ENCODE data around the gene FOXP1. TPM values are rescaled to one million over a fixed set of nuclear protein-coding genes. Genes with fewer than 3 reads are reported as not detected.

The FOXP1 gene
- total and polyA plus RNA-seq, 7 experiments from 2014 or later, result 104 to 537 (median 444) TPM

DNA sequence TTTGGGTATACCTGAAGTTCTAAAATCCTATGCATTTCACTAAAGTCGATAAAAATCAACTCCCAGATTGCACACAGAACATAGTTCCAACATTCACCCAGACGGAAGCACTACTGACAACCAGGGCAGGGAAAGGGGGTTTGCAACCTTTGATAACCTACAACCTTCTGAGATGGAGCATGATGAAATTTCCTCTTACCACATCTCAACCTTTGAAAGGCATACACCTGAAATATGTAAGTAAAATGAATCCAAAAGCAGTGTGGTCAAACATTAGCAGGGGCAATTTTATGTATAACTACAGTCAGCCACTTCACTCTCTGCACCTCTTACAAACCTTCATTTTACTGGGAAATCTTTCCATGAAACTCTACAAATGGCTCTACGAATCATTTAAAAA, 184.1 kb downstream of the FOXP1 start:
- peak overlapping the region; percentile 86 for H3K27ac ChIP-seq (ENCODE audit: low read depth, low read length)
- no peaks in the 10 kb centered on the region for H3K36me3 ChIP-seq (ENCODE audit: control insufficient read depth in 2 of 3, insufficient read depth in 3 of 3, low read length in 3 of 3)
- H3K27me3 Mint-ChIP-seq, result peaks cover 0 to 40% (median 0%) of the 10 kb centered on the region in 5 donors
- DNase-seq, result no peak
- no peaks in the 10 kb centered on the region for H3K27me3 ChIP-seq (ENCODE audit: control insufficient read depth in 2 of 2, insufficient read depth in 2 of 2, low read length in 2 of 2)
- ChIA-PET CTCF (interaction anchor here (1.7 kb wide), 1 partner anchor 16 kb away, joined by 4 read pairs; no protein-coding TSS in a partner anchor), POLR2A (interaction anchor here (0.7 to 1.4 kb wide), 2 partner anchors 11 to 27 kb away, joined by 5 to 6 read pairs; no protein-coding TSS in a partner anchor)
- H3K4me1 Mint-ChIP-seq, result peaks cover 18 to 97% (median 87%) of the 10 kb centered on the region in 7 donors
- H3K27ac Mint-ChIP-seq, result peak overlapping the region in 8 of 9 donors; percentile 81 to 98 (median 92)
- no peaks in the 10 kb centered on the region for H3K9me3 ChIP-seq (ENCODE audit: control insufficient read depth in 2 of 3, low read length in 3 of 3)
- no peaks in the 10 kb centered on the region for H3K9me3 Mint-ChIP-seq
- no peak for ATAC-seq
- H3K36me3 Mint-ChIP-seq, result peaks cover 0 to 21% (median 14%) of the 10 kb centered on the region in 5 donors
- peak overlapping the region in 9 of 10 donors; percentile 53 to 80 (median 63) for H3K4me3 Mint-ChIP-seq
- H3K4me1 ChIP-seq (ENCODE audit: control insufficient read depth in 2 of 2, insufficient read depth in 2 of 2, low read length in 2 of 2), result peaks cover 29 to 81% of the 10 kb centered on the region in 2 donors
- H3K4me3 ChIP-seq (ENCODE audit: low read length), result no peak overlapping the region
- intact Hi-C loops (cut with micrococcal nuclease), result loop anchor here (2.0 to 10.0 kb wide), 7 partner anchors 13 to 335 kb away; partner anchors contain the start of gene FOXP1 (in 1 of the 2)

DNA sequence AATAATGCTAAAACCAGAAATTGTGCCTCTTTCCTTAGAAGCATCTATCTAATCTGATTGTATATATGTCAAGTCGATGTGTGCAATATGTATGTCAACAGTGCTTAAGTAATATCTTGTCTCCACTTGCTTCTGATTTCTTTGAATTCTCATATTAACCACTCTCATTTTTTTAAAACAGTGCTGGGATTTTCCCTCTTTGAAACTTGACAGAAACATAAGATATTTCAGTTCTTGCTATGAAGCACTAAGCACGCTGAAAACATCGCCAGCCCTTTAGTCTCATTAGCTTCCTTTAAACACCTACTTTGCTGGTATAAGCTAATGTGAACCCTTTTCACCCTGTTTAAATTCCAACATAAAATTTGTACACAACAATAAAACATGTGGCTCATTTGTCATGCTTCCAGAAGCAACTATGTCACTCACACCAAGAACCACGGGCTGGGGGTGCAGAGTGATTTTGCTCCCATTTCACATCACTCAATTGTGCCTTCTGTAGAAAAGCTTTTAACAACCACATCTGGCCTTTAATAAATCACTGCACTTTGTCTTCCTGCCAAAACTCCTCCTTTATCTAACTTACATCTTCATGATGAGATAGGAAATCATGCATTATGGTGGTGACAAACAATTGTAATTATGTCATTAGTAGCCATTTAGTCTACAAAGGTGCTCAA, 185.2 kb downstream of the FOXP1 start:
- CTCF ChIA-PET, result interaction anchor here (0.9 to 1.9 kb wide), 7 partner anchors 10 to 358 kb away, joined by 3 to 8 read pairs (median 4); no protein-coding TSS in a partner anchor
- peaks cover 0 to 50% (median 0%) of the 10 kb centered on the region in 5 donors for H3K27me3 Mint-ChIP-seq
- Histone ChIP-seq H3K9me3 (ENCODE audit: control insufficient read depth in 2 of 3, low read length in 3 of 3) (no peaks in the 10 kb centered on the region), H3K36me3 (ENCODE audit: control insufficient read depth in 2 of 3, insufficient read depth in 3 of 3, low read length in 3 of 3) (no peaks in the 10 kb centered on the region), H3K27me3 (ENCODE audit: control insufficient read depth in 2 of 2, insufficient read depth in 2 of 2, low read length in 2 of 2) (no peaks in the 10 kb centered on the region), H3K27ac (ENCODE audit: low read depth, low read length) (peak overlapping the region; percentile 86), H3K4me3 (ENCODE audit: low read length) (peak overlapping the region; percentile 14), H3K4me1 (ENCODE audit: control insufficient read depth in 2 of 2, insufficient read depth in 2 of 2, low read length in 2 of 2) (peaks cover 34 to 82% of the 10 kb centered on the region in 2 donors)
- ATAC-seq (peak; percentile 84), DNase-seq (peak in 6 of 9 donors; percentile 49 to 73 (median 67))
- H3K9me3 Mint-ChIP-seq, result no peaks in the 10 kb centered on the region
- H3K4me3 Mint-ChIP-seq, result peak overlapping the region; percentile 44 to 80 (median 72)
- intact Hi-C loops (cut with micrococcal nuclease), result loop anchor here (1.0 to 10.0 kb wide), 8 partner anchors 8 to 333 kb away; partner anchors contain the start of gene FOXP1 (in 1 of the 2)
- peaks cover 21 to 98% (median 88%) of the 10 kb centered on the region in 7 donors for H3K4me1 Mint-ChIP-seq
- peaks cover 2 to 23% (median 17%) of the 10 kb centered on the region in 5 donors for H3K36me3 Mint-ChIP-seq
- POLR2A ChIA-PET, result interaction anchor here (0.6 to 2.4 kb wide), 10 partner anchors 9 to 81 kb away, joined by 3 to 8 read pairs (median 4); no protein-coding TSS in a partner anchor
- H3K27ac Mint-ChIP-seq, result peak overlapping the region in 8 of 9 donors; percentile 81 to 98 (median 92)

DNA sequence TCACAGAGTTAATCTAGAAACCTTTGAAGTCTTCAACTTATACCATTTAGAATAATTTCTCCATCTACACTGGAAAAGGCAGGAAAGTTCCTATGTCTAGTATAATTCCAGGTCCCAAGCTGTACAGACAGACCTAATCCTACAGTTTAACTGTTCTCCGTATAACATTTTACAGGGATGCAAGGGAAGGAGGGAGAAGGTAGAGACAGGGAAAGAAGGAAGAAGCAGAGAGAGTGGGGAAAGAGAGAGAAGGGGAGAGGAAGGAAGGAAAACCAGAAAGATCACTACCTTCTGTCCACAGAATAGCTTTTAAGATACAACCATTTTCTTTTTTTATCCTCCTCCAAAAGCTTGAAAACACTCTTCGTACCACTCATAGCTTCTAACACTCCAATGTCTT, 185.8 kb downstream of the FOXP1 start:
- CTCF ChIA-PET, result interaction anchor here (0.6 to 1.9 kb wide), 9 partner anchors 9 to 357 kb away, joined by 3 to 8 read pairs (median 4); no protein-coding TSS in a partner anchor
- Histone ChIP-seq H3K36me3 (ENCODE audit: control insufficient read depth in 2 of 3, insufficient read depth in 3 of 3, low read length in 3 of 3) (no peaks in the 10 kb centered on the region), H3K9me3 (ENCODE audit: control insufficient read depth in 2 of 3, low read length in 3 of 3) (no peaks in the 10 kb centered on the region), H3K27ac (ENCODE audit: low read depth, low read length) (peak overlapping the region; percentile 86), H3K4me1 (ENCODE audit: control insufficient read depth in 2 of 2, insufficient read depth in 2 of 2, low read length in 2 of 2) (peaks cover 32 to 80% of the 10 kb centered on the region in 2 donors), H3K27me3 (ENCODE audit: control insufficient read depth in 2 of 2, insufficient read depth in 2 of 2, low read length in 2 of 2) (no peaks in the 10 kb centered on the region), H3K4me3 (ENCODE audit: low read length) (peak overlapping the region; percentile 3)
- H3K9me3 Mint-ChIP-seq, result no peaks in the 10 kb centered on the region
- ATAC-seq, result no peak
- POLR2A ChIA-PET, result interaction anchor here (0.7 to 2.4 kb wide), 6 partner anchors 8 to 97 kb away, joined by 3 to 8 read pairs (median 4); no protein-coding TSS in a partner anchor
- peaks cover 2 to 20% (median 11%) of the 10 kb centered on the region in 5 donors for H3K36me3 Mint-ChIP-seq
- intact Hi-C loops (cut with micrococcal nuclease), result loop anchor here (1.0 to 10.0 kb wide), 8 partner anchors 7 to 333 kb away; partner anchors contain the start of gene FOXP1 (in 1 of the 2)
- H3K27me3 Mint-ChIP-seq, result peaks cover 0 to 51% (median 0%) of the 10 kb centered on the region in 5 donors
- peaks cover 21 to 95% (median 84%) of the 10 kb centered on the region in 7 donors for H3K4me1 Mint-ChIP-seq
- H3K4me3 Mint-ChIP-seq, result peak overlapping the region; percentile 44 to 80 (median 72)
- H3K27ac Mint-ChIP-seq, result peak overlapping the region in 8 of 9 donors; percentile 81 to 98 (median 92)
- DNase-seq, result no peak

DNA sequence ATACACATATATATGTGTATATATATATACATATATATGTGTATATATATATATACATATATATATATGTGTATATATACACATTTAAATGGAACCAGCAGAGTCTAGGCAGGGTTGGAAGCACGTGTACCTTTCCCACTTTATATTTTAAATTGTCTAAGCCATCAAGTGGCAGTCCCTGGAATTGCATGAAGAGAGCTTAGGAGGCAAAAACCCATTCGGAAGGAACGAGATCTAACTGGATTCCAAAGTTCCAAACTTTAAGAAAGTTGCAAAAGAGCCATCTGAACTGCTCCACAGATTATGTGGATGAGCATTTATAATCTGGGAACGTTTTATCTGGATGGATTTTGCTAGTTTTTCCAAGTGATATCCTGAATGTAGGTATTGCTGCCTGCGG, 186.5 kb downstream of the FOXP1 start:
- peak overlapping the region; percentile 86 for H3K27ac ChIP-seq (ENCODE audit: low read depth, low read length)
- no peak for ATAC-seq
- Mint-ChIP-seq H3K4me3 (peak overlapping the region in 9 of 10 donors; percentile 54 to 80 (median 73)), H3K4me1 (peaks cover 23 to 95% (median 84%) of the 10 kb centered on the region in 7 donors), H3K9me3 (no peaks in the 10 kb centered on the region), H3K36me3 (peaks cover 2 to 20% (median 7%) of the 10 kb centered on the region in 5 donors), H3K27ac (peak overlapping the region in 8 of 9 donors; percentile 81 to 98 (median 92)), H3K27me3 (peaks cover 0 to 52% (median 0%) of the 10 kb centered on the region in 5 donors)
- H3K27me3 ChIP-seq (ENCODE audit: control insufficient read depth in 2 of 2, insufficient read depth in 2 of 2, low read length in 2 of 2), result no peaks in the 10 kb centered on the region
- DNase-seq, result no peak
- intact Hi-C loops (cut with micrococcal nuclease), result loop anchor here (5.0 to 10.0 kb wide), 4 partner anchors 35 to 332 kb away; partner anchors contain the start of gene FOXP1 (in 1 of the 2)
- no peaks in the 10 kb centered on the region for H3K9me3 ChIP-seq (ENCODE audit: control insufficient read depth in 2 of 3, low read length in 3 of 3)
- peaks cover 39 to 79% of the 10 kb centered on the region in 2 donors for H3K4me1 ChIP-seq (ENCODE audit: control insufficient read depth in 2 of 2, insufficient read depth in 2 of 2, low read length in 2 of 2)
- ChIA-PET CTCF (interaction anchor here (0.6 to 1.9 kb wide), 5 partner anchors 9 to 357 kb away, joined by 3 to 8 read pairs (median 3); no protein-coding TSS in a partner anchor), POLR2A (interaction anchor here (0.7 to 2.4 kb wide), 5 partner anchors 7 to 96 kb away, joined by 3 to 8 read pairs (median 4); no protein-coding TSS in a partner anchor)
- H3K4me3 ChIP-seq (ENCODE audit: low read length), result peak overlapping the region; percentile 3
- no peaks in the 10 kb centered on the region for H3K36me3 ChIP-seq (ENCODE audit: control insufficient read depth in 2 of 3, insufficient read depth in 3 of 3, low read length in 3 of 3)

DNA sequence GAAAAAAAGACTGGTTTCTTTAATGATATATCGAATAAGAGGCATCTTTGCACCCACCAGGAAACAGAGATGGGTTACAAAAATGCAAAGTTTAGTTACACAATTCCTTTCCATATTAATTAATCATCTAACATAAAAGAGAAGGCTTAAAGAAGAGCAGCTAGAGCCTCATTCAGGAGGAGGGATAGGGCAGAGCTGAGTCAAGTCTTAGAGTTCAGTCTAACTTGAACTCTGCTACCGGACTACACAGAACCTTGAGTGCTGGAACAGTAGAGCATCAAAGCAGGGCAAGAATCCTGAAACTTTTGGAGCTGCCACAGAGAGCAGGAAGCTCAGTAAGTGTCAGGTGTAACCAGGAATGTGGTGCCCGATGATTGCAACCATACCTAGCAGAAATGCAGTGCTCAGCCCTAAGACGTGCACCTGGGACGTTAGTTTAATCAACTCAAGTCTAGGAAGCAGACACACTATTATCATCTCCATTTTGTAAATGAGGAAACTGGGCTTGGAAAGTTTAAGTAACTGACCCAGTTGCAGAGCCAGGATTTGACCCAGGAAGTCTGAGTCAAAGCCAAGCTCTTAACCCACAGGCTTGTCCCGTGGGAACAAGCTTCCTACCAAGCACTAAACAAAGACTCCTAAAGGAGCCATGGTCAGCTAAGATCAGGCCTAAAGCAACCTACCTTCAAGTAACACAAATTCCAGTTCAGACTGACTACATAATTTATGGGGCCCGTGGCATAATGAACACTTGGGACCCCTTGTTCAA, 187.4 kb downstream of the FOXP1 start:
- POLR2A ChIA-PET, result interaction anchor here (0.7 to 1.1 kb wide), 3 partner anchors 9 to 86 kb away, joined by 3 to 5 read pairs (median 3); no protein-coding TSS in a partner anchor
- Mint-ChIP-seq H3K4me3 (peak overlapping the region in 6 of 10 donors; percentile 6 to 71 (median 26)), H3K27ac (peak overlapping the region in 8 of 9 donors; percentile 70 to 92 (median 84)), H3K9me3 (no peaks in the 10 kb centered on the region), H3K27me3 (peaks cover 0 to 47% (median 0%) of the 10 kb centered on the region in 5 donors), H3K36me3 (peaks cover 2 to 18% (median 7%) of the 10 kb centered on the region in 5 donors), H3K4me1 (peaks cover 27 to 95% (median 84%) of the 10 kb centered on the region in 7 donors)
- H3K27ac ChIP-seq (ENCODE audit: low read depth, low read length), result peak overlapping the region; percentile 52
- no peak overlapping the region for H3K4me3 ChIP-seq (ENCODE audit: low read length)
- peaks cover 46 to 79% of the 10 kb centered on the region in 2 donors for H3K4me1 ChIP-seq (ENCODE audit: control insufficient read depth in 2 of 2, insufficient read depth in 2 of 2, low read length in 2 of 2)
- CTCF ChIA-PET, result interaction anchor here (1.0 kb wide), 1 partner anchor 83 kb away, joined by 5 read pairs; no protein-coding TSS in a partner anchor
- intact Hi-C loops (cut with micrococcal nuclease), result loop anchor here (5.0 to 10.0 kb wide), 4 partner anchors 34 to 331 kb away; partner anchors contain the start of gene FOXP1 (in 1 of the 2)
- H3K36me3 ChIP-seq (ENCODE audit: control insufficient read depth in 2 of 3, insufficient read depth in 3 of 3, low read length in 3 of 3), result no peaks in the 10 kb centered on the region
- ATAC-seq (no peak), DNase-seq (no peak)
- H3K27me3 ChIP-seq (ENCODE audit: control insufficient read depth in 2 of 2, insufficient read depth in 2 of 2, low read length in 2 of 2), result no peaks in the 10 kb centered on the region
- no peaks in the 10 kb centered on the region for H3K9me3 ChIP-seq (ENCODE audit: control insufficient read depth in 2 of 3, low read length in 3 of 3)

All from naive thymus-derived CD4-positive, alpha-beta T cell (primary cell).